ENCODE measurements around the gene CACNA1C.
A peak's percentile ranks its signal among the peaks of the same experiment; 100 is the strongest.

Gene CACNA1C

GRCh38 chr12:2329661-2330210 is 276.9 kb downstream of the CACNA1C start:
- peaks cover 25% of the 10 kb centered on the region for H3K4me1 ChIP-seq (ENCODE audit: control insufficient read depth, insufficient read depth, low read length)
- H3K36me3 ChIP-seq (ENCODE audit: insufficient read depth, low read length), result no peaks in the 10 kb centered on the region
- no peak overlapping the region for H3K4me3 ChIP-seq (ENCODE audit: low read length)
- peaks cover 24% of the 10 kb centered on the region for H3K27me3 ChIP-seq (ENCODE audit: control insufficient read depth, insufficient read depth, low read length)
- no peak overlapping the region for H3K9ac ChIP-seq (ENCODE audit: low read depth, low read length)
- no peak overlapping the region for H3K4me2 ChIP-seq (ENCODE audit: low read length)
- H3K9me3 ChIP-seq (replicated peaks; ENCODE audit: low read length), result no peaks in the 10 kb centered on the region

- no peak overlapping the region for H3K4me3 ChIP-seq (ENCODE audit: low read length)
- peaks cover 4% of the 10 kb centered on the region for H3K27me3 ChIP-seq (ENCODE audit: control insufficient read depth, insufficient read depth, low read length)
- no peak overlapping the region for H3K4me2 ChIP-seq (ENCODE audit: low read length)
- H3K9ac ChIP-seq (ENCODE audit: low read depth, low read length), result no peak overlapping the region
- H3K9me3 ChIP-seq (replicated peaks; ENCODE audit: low read length), result no peaks in the 10 kb centered on the region
- peaks cover 47% of the 10 kb centered on the region for H3K4me1 ChIP-seq (ENCODE audit: control insufficient read depth, insufficient read depth, low read length)
- no peaks in the 10 kb centered on the region for H3K36me3 ChIP-seq (ENCODE audit: insufficient read depth, low read length)
These were observed 279.4 kb downstream of the CACNA1C start for GRCh38 chr12:2332236-2332635.

GRCh38 chr12:2332947-2333346 is 280.2 kb downstream of the CACNA1C start:
- no peak overlapping the region for H3K9ac ChIP-seq (ENCODE audit: low read depth, low read length)
- peaks cover 54% of the 10 kb centered on the region for H3K4me1 ChIP-seq (ENCODE audit: control insufficient read depth, insufficient read depth, low read length)
- no peak overlapping the region for H3K4me2 ChIP-seq (ENCODE audit: low read length)
- no peaks in the 10 kb centered on the region for H3K9me3 ChIP-seq (replicated peaks; ENCODE audit: low read length)
- no peak overlapping the region for H3K4me3 ChIP-seq (ENCODE audit: low read length)
- no peaks in the 10 kb centered on the region for H3K27me3 ChIP-seq (ENCODE audit: control insufficient read depth, insufficient read depth, low read length)
- H3K36me3 ChIP-seq (ENCODE audit: insufficient read depth, low read length), result no peaks in the 10 kb centered on the region

- Histone ChIP-seq H3K4me3 (ENCODE audit: low read length) (no peak overlapping the region), H3K4me1 (ENCODE audit: control insufficient read depth, insufficient read depth, low read length) (peaks cover 61% of the 10 kb centered on the region), H3K4me2 (ENCODE audit: low read length) (no peak overlapping the region), H3K36me3 (ENCODE audit: insufficient read depth, low read length) (no peaks in the 10 kb centered on the region), H3K9me3 (replicated peaks; ENCODE audit: low read length) (no peaks in the 10 kb centered on the region), H3K9ac (ENCODE audit: low read depth, low read length) (no peak overlapping the region), H3K27me3 (ENCODE audit: control insufficient read depth, insufficient read depth, low read length) (no peaks in the 10 kb centered on the region)
These were observed 280.9 kb downstream of the CACNA1C start for GRCh38 chr12:2333491-2334195.

GRCh38 chr12:2334271-2334670 is 281.5 kb downstream of the CACNA1C start:
- no peak overlapping the region for H3K4me2 ChIP-seq (ENCODE audit: low read length)
- H3K9me3 ChIP-seq (replicated peaks; ENCODE audit: low read length), result no peaks in the 10 kb centered on the region
- no peaks in the 10 kb centered on the region for H3K36me3 ChIP-seq (ENCODE audit: insufficient read depth, low read length)
- H3K4me3 ChIP-seq (ENCODE audit: low read length), result no peak overlapping the region
- H3K9ac ChIP-seq (ENCODE audit: low read depth, low read length), result no peak overlapping the region
- no peaks in the 10 kb centered on the region for H3K27me3 ChIP-seq (ENCODE audit: control insufficient read depth, insufficient read depth, low read length)
- H3K4me1 ChIP-seq (ENCODE audit: control insufficient read depth, insufficient read depth, low read length), result peaks cover 66% of the 10 kb centered on the region

GRCh38 chr12:2334689-2335088 is 281.9 kb downstream of the CACNA1C start:
- H3K4me1 ChIP-seq (ENCODE audit: control insufficient read depth, insufficient read depth, low read length), result peaks cover 70% of the 10 kb centered on the region
- no peak overlapping the region for H3K9ac ChIP-seq (ENCODE audit: low read depth, low read length)
- H3K4me3 ChIP-seq (ENCODE audit: low read length), result no peak overlapping the region

GRCh38 chr12:2335109-2335508 is 282.3 kb downstream of the CACNA1C start:
- Histone ChIP-seq H3K9ac (ENCODE audit: low read depth, low read length) (peak overlapping the region; percentile 31), H3K27me3 (ENCODE audit: control insufficient read depth, insufficient read depth, low read length) (no peaks in the 10 kb centered on the region), H3K4me2 (ENCODE audit: low read length) (no peak overlapping the region), H3K4me3 (ENCODE audit: low read length) (no peak overlapping the region), H3K36me3 (ENCODE audit: insufficient read depth, low read length) (no peaks in the 10 kb centered on the region), H3K9me3 (replicated peaks; ENCODE audit: low read length) (no peaks in the 10 kb centered on the region), H3K4me1 (ENCODE audit: control insufficient read depth, insufficient read depth, low read length) (peaks cover 72% of the 10 kb centered on the region)

More at GRCh38 chr12:2334689-2335088, 281.9 kb downstream of the CACNA1C start:
- Histone ChIP-seq H3K36me3 (ENCODE audit: insufficient read depth, low read length) (no peaks in the 10 kb centered on the region), H3K27me3 (ENCODE audit: control insufficient read depth, insufficient read depth, low read length) (no peaks in the 10 kb centered on the region), H3K9me3 (replicated peaks; ENCODE audit: low read length) (no peaks in the 10 kb centered on the region), H3K4me2 (ENCODE audit: low read length) (no peak overlapping the region)

- Histone ChIP-seq H3K4me3 (ENCODE audit: low read length) (no peak overlapping the region), H3K9me3 (replicated peaks; ENCODE audit: low read length) (no peaks in the 10 kb centered on the region), H3K4me1 (ENCODE audit: control insufficient read depth, insufficient read depth, low read length) (peaks cover 72% of the 10 kb centered on the region), H3K9ac (ENCODE audit: low read depth, low read length) (peak overlapping the region; percentile 31), H3K27me3 (ENCODE audit: control insufficient read depth, insufficient read depth, low read length) (no peaks in the 10 kb centered on the region), H3K36me3 (ENCODE audit: insufficient read depth, low read length) (no peaks in the 10 kb centered on the region), H3K4me2 (ENCODE audit: low read length) (peak overlapping the region; percentile 10)
These were observed 282.7 kb downstream of the CACNA1C start for GRCh38 chr12:2335513-2335912.

- Histone ChIP-seq H3K9me3 (replicated peaks; ENCODE audit: low read length) (no peaks in the 10 kb centered on the region), H3K4me3 (ENCODE audit: low read length) (peak overlapping the region; percentile 10), H3K36me3 (ENCODE audit: insufficient read depth, low read length) (no peaks in the 10 kb centered on the region), H3K27me3 (ENCODE audit: control insufficient read depth, insufficient read depth, low read length) (no peaks in the 10 kb centered on the region), H3K4me1 (ENCODE audit: control insufficient read depth, insufficient read depth, low read length) (peaks cover 74% of the 10 kb centered on the region), H3K9ac (ENCODE audit: low read depth, low read length) (peak overlapping the region; percentile 31), H3K4me2 (ENCODE audit: low read length) (peak overlapping the region; percentile 42)
These were observed 283.1 kb downstream of the CACNA1C start for GRCh38 chr12:2335916-2336315.

GRCh38 chr12:2336409-2336829 is 283.6 kb downstream of the CACNA1C start:
- peaks cover 79% of the 10 kb centered on the region for H3K4me1 ChIP-seq (ENCODE audit: control insufficient read depth, insufficient read depth, low read length)

GRCh38 chr12:2337031-2338010 is 284.5 kb downstream of the CACNA1C start:
- Histone ChIP-seq H3K9ac (ENCODE audit: low read depth, low read length) (peak overlapping the region; percentile 62), H3K4me3 (ENCODE audit: low read length) (peak overlapping the region; percentile 33), H3K9me3 (replicated peaks; ENCODE audit: low read length) (no peaks in the 10 kb centered on the region), H3K4me1 (ENCODE audit: control insufficient read depth, insufficient read depth, low read length) (peaks cover 82% of the 10 kb centered on the region), H3K27me3 (ENCODE audit: control insufficient read depth, insufficient read depth, low read length) (no peaks in the 10 kb centered on the region), H3K36me3 (ENCODE audit: insufficient read depth, low read length) (no peaks in the 10 kb centered on the region), H3K4me2 (ENCODE audit: low read length) (peak overlapping the region; percentile 58)

More at GRCh38 chr12:2336409-2336829, 283.6 kb downstream of the CACNA1C start:
- Histone ChIP-seq H3K9me3 (replicated peaks; ENCODE audit: low read length) (no peaks in the 10 kb centered on the region), H3K27me3 (ENCODE audit: control insufficient read depth, insufficient read depth, low read length) (no peaks in the 10 kb centered on the region), H3K9ac (ENCODE audit: low read depth, low read length) (peak overlapping the region; percentile 62), H3K4me3 (ENCODE audit: low read length) (peak overlapping the region; percentile 33), H3K36me3 (ENCODE audit: insufficient read depth, low read length) (no peaks in the 10 kb centered on the region), H3K4me2 (ENCODE audit: low read length) (peak overlapping the region; percentile 58)

All from skeletal muscle satellite cell (primary cell).